ENCODE results near the gene HELB. TPM values are rescaled to one million over a fixed set of nuclear protein-coding genes. Genes with fewer than 3 reads are reported as not detected.

Gene HELB
- total RNA-seq, 2 experiments from 2014 or later, result 16.1 to 16.2 TPM

DNA sequence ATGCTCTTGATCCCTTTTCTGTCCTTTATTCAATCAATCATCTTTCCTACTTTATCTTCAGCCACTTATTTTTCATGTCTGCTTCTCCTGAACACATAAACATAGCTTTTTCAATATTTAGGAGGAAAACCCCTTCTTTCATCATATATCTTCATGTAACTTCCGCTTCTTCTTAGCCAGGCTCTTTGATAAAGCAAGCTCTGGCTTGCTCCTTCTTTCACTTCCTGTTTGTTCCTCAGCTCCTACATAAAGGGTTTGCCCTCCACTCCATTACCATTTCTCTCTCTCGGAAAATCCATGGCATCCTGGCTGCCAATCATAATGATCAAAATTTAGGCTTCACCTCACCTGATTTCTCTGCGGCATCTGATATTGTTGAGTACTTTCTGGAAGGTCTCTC is 33.7 kb upstream of the HELB start:
- H3K27me3 Mint-ChIP-seq, result peaks cover 3% of the 10 kb centered on the region
- ATAC-seq (no peak), DNase-seq (no peak)
- H3K9me3 Mint-ChIP-seq, result no peaks in the 10 kb centered on the region
- intact Hi-C loops (cut with micrococcal nuclease), result loop anchor here (10.0 kb wide), 1 partner anchor 426 kb away; no protein-coding TSS in a partner anchor
- no peaks in the 10 kb centered on the region for H3K4me1 Mint-ChIP-seq (ENCODE audit: low read depth)
- H3K36me3 Mint-ChIP-seq (ENCODE audit: low read depth), result no peaks in the 10 kb centered on the region
- H3K4me3 Mint-ChIP-seq, result no peak overlapping the region
- TF ChIP-seq, protein P1, sequence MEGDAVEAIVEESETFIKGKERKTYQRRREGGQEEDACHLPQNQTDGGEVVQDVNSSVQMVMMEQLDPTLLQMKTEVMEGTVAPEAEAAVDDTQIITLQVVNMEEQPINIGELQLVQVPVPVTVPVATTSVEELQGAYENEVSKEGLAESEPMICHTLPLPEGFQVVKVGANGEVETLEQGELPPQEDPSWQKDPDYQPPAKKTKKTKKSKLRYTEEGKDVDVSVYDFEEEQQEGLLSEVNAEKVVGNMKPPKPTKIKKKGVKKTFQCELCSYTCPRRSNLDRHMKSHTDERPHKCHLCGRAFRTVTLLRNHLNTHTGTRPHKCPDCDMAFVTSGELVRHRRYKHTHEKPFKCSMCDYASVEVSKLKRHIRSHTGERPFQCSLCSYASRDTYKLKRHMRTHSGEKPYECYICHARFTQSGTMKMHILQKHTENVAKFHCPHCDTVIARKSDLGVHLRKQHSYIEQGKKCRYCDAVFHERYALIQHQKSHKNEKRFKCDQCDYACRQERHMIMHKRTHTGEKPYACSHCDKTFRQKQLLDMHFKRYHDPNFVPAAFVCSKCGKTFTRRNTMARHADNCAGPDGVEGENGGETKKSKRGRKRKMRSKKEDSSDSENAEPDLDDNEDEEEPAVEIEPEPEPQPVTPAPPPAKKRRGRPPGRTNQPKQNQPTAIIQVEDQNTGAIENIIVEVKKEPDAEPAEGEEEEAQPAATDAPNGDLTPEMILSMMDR (IDR thresholded peaks at IDR 0.05), result no peak
- ChIA-PET POLR2A (no interaction called here), CTCF (interaction anchor here (0.8 to 2.9 kb wide), 6 partner anchors 10 to 382 kb away, joined by 3 to 31 read pairs (median 6); no protein-coding TSS in a partner anchor)
- H3K27ac Mint-ChIP-seq, result no peak overlapping the region

DNA sequence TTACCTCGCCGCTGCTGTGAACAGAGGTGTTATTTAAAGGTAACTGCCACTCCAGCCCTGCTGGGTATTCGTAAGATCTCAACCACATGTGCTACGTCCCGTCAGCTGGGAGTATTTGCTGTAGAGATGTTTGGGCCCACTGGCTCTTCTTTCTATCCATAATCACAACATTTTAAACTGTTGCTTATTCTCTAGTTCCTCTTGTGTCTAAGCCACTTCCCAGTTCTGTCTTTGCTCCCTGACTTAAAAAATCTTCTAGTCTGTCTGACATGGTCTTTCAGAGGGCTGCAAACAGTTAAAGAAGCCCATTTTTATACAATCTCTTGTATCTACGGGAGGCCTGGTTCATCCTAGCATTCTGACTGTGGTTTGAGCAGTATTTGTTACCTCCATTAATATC is 33.2 kb upstream of the HELB start:
- TF ChIP-seq, protein P1 (IDR thresholded peaks at IDR 0.05), result no peak
- Mint-ChIP-seq H3K9me3 (no peaks in the 10 kb centered on the region), H3K36me3 (ENCODE audit: low read depth) (no peaks in the 10 kb centered on the region), H3K4me3 (no peak overlapping the region), H3K27ac (no peak overlapping the region), H3K27me3 (peaks cover 3% of the 10 kb centered on the region), H3K4me1 (ENCODE audit: low read depth) (no peaks in the 10 kb centered on the region)
- ATAC-seq, result no peak
- no peak for DNase-seq
- CTCF ChIA-PET, result interaction anchor here (0.8 to 5.9 kb wide), 30 partner anchors 8 to 427 kb away, joined by 3 to 77 read pairs (median 5); no protein-coding TSS in a partner anchor
- POLR2A ChIA-PET, result interaction anchor here (1.0 kb wide), 1 partner anchor 10 kb away, joined by 3 read pairs; no protein-coding TSS in a partner anchor
- intact Hi-C loops (cut with micrococcal nuclease), result loop anchor here (1.0 to 10.0 kb wide), 2 partner anchors 140 to 426 kb away; no protein-coding TSS in a partner anchor

DNA sequence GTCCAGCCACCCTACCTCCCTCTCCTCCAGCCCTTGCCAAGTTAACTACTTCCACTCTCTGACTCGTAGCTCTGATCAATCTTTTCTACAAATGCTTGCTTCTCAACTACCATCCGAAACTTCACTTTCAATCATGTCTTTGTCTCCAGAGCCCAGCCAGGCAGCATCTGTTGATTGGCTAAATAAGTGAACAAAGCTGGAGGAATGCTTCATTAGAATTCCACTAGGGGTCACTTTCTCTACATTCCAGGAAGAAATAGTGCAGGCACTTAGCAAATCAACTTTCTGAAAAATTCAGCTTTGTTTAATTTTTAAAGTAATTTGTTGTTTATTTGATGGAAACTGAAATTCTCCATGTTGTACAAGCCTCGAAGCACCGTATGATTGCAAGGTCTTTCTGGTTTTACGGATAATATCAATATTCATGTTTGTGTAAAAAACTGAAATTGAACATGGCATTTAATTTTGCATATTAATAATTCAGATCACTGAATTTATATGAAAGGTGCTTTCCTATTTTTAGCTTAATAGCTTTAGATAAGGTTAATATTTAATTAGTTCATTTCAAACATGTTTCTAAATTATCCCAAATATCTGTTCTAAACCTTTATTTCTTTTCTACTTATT is 32.4 kb upstream of the HELB start:
- H3K4me1 Mint-ChIP-seq (ENCODE audit: low read depth), result no peaks in the 10 kb centered on the region
- ChIA-PET CTCF (interaction anchor here (0.6 to 5.9 kb wide), 37 partner anchors 9 to 590 kb away, joined by 3 to 77 read pairs (median 4); partner anchors contain the start of gene HELB), POLR2A (interaction anchor here (1.0 kb wide), 1 partner anchor 9 kb away, joined by 3 read pairs; no protein-coding TSS in a partner anchor)
- H3K36me3 Mint-ChIP-seq (ENCODE audit: low read depth), result no peaks in the 10 kb centered on the region
- H3K27ac Mint-ChIP-seq, result no peak overlapping the region
- no peak overlapping the region for H3K4me3 Mint-ChIP-seq
- H3K27me3 Mint-ChIP-seq, result peaks cover 3% of the 10 kb centered on the region
- no peaks in the 10 kb centered on the region for H3K9me3 Mint-ChIP-seq
- TF ChIP-seq, protein P1 (IDR thresholded peaks at IDR 0.05), result peak; percentile 58
- peak; percentile 29 for DNase-seq
- intact Hi-C loops (cut with micrococcal nuclease), result loop anchor here (1.0 to 10.0 kb wide), 2 partner anchors 139 to 425 kb away; no protein-coding TSS in a partner anchor
- ATAC-seq, result peak; percentile 65

DNA sequence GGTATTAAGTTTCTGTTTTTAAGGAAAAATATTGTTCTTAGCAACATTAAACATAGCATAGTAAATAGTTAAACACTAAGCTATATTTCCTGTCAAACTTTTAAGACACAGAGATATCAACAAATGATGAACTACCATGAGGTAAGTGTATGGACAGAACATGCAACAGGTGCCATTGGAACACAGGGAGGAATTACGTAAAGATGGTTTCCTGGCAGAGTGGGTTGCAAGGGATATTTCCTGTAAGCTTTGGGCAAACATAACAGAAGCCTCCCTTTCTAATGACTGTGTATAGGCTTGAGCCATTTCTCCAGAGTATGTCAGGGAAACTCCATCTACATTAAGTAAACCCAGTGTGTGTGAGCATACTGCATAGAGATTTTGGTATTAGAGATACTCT is 31.7 kb upstream of the HELB start:
- Mint-ChIP-seq H3K4me3 (no peak overlapping the region), H3K4me1 (ENCODE audit: low read depth) (no peaks in the 10 kb centered on the region), H3K27ac (no peak overlapping the region), H3K27me3 (peaks cover 3% of the 10 kb centered on the region), H3K9me3 (no peaks in the 10 kb centered on the region), H3K36me3 (ENCODE audit: low read depth) (no peaks in the 10 kb centered on the region)
- ChIA-PET POLR2A (no interaction called here), CTCF (interaction anchor here (0.7 to 5.9 kb wide), 23 partner anchors 8 to 424 kb away, joined by 3 to 77 read pairs (median 5); partner anchors contain the start of gene HELB)
- TF ChIP-seq, protein P1 (IDR thresholded peaks at IDR 0.05), result no peak
- ATAC-seq (no peak), DNase-seq (no peak)
- intact Hi-C loops (cut with micrococcal nuclease), result no loop called here

DNA sequence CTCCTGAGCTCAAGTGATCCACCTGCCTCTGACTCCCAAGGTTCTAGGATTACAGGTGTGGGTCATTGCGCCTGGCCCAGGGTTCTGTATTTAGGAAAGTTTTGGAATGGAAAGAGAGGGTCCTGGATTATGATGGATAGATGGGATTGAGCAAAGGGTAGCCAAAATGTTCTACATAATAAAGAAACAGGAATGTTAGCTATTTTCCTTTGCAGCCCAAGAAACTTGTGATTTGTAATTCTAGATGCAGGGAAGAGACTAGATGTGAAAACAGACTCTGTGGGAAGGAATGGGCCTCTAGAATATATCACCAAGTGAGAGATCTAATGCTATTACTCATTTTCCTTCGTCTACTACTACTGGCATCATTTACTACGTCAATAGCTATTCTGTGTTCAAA is 29.6 kb upstream of the HELB start:
- Mint-ChIP-seq H3K27ac (no peak overlapping the region), H3K27me3 (no peaks in the 10 kb centered on the region), H3K36me3 (ENCODE audit: low read depth) (no peaks in the 10 kb centered on the region), H3K9me3 (no peaks in the 10 kb centered on the region), H3K4me3 (no peak overlapping the region), H3K4me1 (ENCODE audit: low read depth) (peaks cover 8% of the 10 kb centered on the region)
- no peak for ATAC-seq
- POLR2A ChIA-PET, result no interaction called here
- CTCF ChIA-PET, result interaction anchor here (0.8 to 5.9 kb wide), 4 partner anchors 30 to 136 kb away, joined by 3 to 77 read pairs (median 4); partner anchors contain the start of gene HELB
- TF ChIP-seq, protein P1 (IDR thresholded peaks at IDR 0.05), result no peak
- no peak for DNase-seq
- intact Hi-C loops (cut with micrococcal nuclease), result no loop called here

All from activated CD8-positive, alpha-beta T cell treated with anti-CD3 and anti-CD28 coated beads for 36 hours (primary cell).